Osteocyte (in vitro differentiated cells): ENCODE results near the gene DPP6. TPM values are rescaled to one million over a fixed set of nuclear protein-coding genes. Genes with fewer than 3 reads are reported as not detected.
A peak's percentile ranks its signal among the peaks of the same experiment; 100 is the strongest.
"Not testable (repeated sequence)": the region's sequence is repeated elsewhere in the genome, so short reads cannot be mapped to it uniquely, and the experiment has no call there.

Experiments
- DNase-seq: peaks from one replicate; pipeline ENCODE4 v3.0.0; 2021; ENCODE audit warnings: mixed read lengths; ENCODE audit not compliant: unreplicated experiment; ENCODE audit errors: extremely low spot score
- H3K27ac Mint-ChIP-seq: one replicate; pipeline ENCODE4 v1.8.0; 2021; ENCODE audit warnings: mild to moderate bottlenecking, mixed read lengths; ENCODE audit not compliant: unreplicated experiment
- H3K27me3 Mint-ChIP-seq: one replicate; pipeline ENCODE4 v1.8.0; 2021; ENCODE audit warnings: mixed read lengths; ENCODE audit not compliant: unreplicated experiment
- H3K36me3 Mint-ChIP-seq: one replicate; pipeline ENCODE4 v1.8.0; 2021; ENCODE audit warnings: mixed read lengths; ENCODE audit not compliant: unreplicated experiment
- H3K4me1 Mint-ChIP-seq: one replicate; pipeline ENCODE4 v1.8.0; 2021; ENCODE audit warnings: mixed read lengths; ENCODE audit not compliant: unreplicated experiment
- H3K4me3 Mint-ChIP-seq: one replicate; pipeline ENCODE4 v1.8.0; 2021; ENCODE audit warnings: mild to moderate bottlenecking, moderate library complexity, mixed read lengths; ENCODE audit not compliant: unreplicated experiment
- H3K9me3 Mint-ChIP-seq: one replicate; pipeline ENCODE4 v1.8.0; 2021; ENCODE audit warnings: mixed read lengths; ENCODE audit not compliant: unreplicated experiment
- total RNA-seq: library from RNA; stranded (reverse); gene quantifications from 2 replicates; pipeline ENCODE4 v1.2.1, GENCODE V29; 2021

Gene DPP6
- total RNA-seq, 1 donor from 2014 or later = not detected

GRCh38 chr7:154052530-154053252, 493 bp downstream of the DPP6 start:
- not testable (repeated sequence) for H3K27ac Mint-ChIP-seq, H3K27me3 Mint-ChIP-seq, H3K9me3 Mint-ChIP-seq, H3K4me1 Mint-ChIP-seq, H3K36me3 Mint-ChIP-seq, DNase-seq
- H3K4me3 Mint-ChIP-seq = peak overlapping the region; percentile 22

- DNase-seq, H3K4me3 Mint-ChIP-seq, H3K9me3 Mint-ChIP-seq, H3K27ac Mint-ChIP-seq, H3K36me3 Mint-ChIP-seq, H3K4me1 Mint-ChIP-seq, H3K27me3 Mint-ChIP-seq: not testable (repeated sequence)
Observed at GRCh38 chr7:154053466-154054312, 1.5 kb downstream of the DPP6 start.

- not testable (repeated sequence) for H3K4me1 Mint-ChIP-seq, DNase-seq, H3K27me3 Mint-ChIP-seq, H3K4me3 Mint-ChIP-seq, H3K27ac Mint-ChIP-seq, H3K36me3 Mint-ChIP-seq, H3K9me3 Mint-ChIP-seq
Observed at GRCh38 chr7:154054664-154055063, 2.5 kb downstream of the DPP6 start.

GRCh38 chr7:154055491-154056106, 3.4 kb downstream of the DPP6 start:
- not testable (repeated sequence) for DNase-seq

GRCh38 chr7:154058783-154059182, 6.6 kb downstream of the DPP6 start:
- H3K27ac Mint-ChIP-seq, H3K9me3 Mint-ChIP-seq, H3K4me3 Mint-ChIP-seq, DNase-seq, H3K36me3 Mint-ChIP-seq, H3K27me3 Mint-ChIP-seq, H3K4me1 Mint-ChIP-seq: not testable (repeated sequence)

More at GRCh38 chr7:154055491-154056106, 3.4 kb downstream of the DPP6 start:
- H3K36me3 Mint-ChIP-seq, H3K27me3 Mint-ChIP-seq, H3K9me3 Mint-ChIP-seq, H3K27ac Mint-ChIP-seq, H3K4me1 Mint-ChIP-seq, H3K4me3 Mint-ChIP-seq: not testable (repeated sequence)

- H3K4me1 Mint-ChIP-seq, DNase-seq, H3K9me3 Mint-ChIP-seq, H3K4me3 Mint-ChIP-seq, H3K36me3 Mint-ChIP-seq, H3K27me3 Mint-ChIP-seq, H3K27ac Mint-ChIP-seq: not testable (repeated sequence)
Observed at GRCh38 chr7:154060551-154060950, 8.4 kb downstream of the DPP6 start.

- not testable (repeated sequence) for H3K27ac Mint-ChIP-seq, H3K27me3 Mint-ChIP-seq, H3K36me3 Mint-ChIP-seq, H3K4me1 Mint-ChIP-seq, H3K4me3 Mint-ChIP-seq, DNase-seq
- peaks cover 13% of the 10 kb centered on the region for H3K9me3 Mint-ChIP-seq
Observed at GRCh38 chr7:154071833-154072232, 19.6 kb downstream of the DPP6 start.

GRCh38 chr7:154072395-154073181, 20.4 kb downstream of the DPP6 start:
- not testable (repeated sequence) for H3K27me3 Mint-ChIP-seq, H3K27ac Mint-ChIP-seq, H3K4me1 Mint-ChIP-seq, H3K36me3 Mint-ChIP-seq, H3K4me3 Mint-ChIP-seq
- DNase-seq = peak; percentile 68
- H3K9me3 Mint-ChIP-seq = peaks cover 13% of the 10 kb centered on the region

GRCh38 chr7:154078523-154078922, 26.3 kb downstream of the DPP6 start:
- H3K9me3 Mint-ChIP-seq = peaks cover 13% of the 10 kb centered on the region
- not testable (repeated sequence) for H3K4me3 Mint-ChIP-seq, H3K36me3 Mint-ChIP-seq, H3K27ac Mint-ChIP-seq, DNase-seq, H3K27me3 Mint-ChIP-seq, H3K4me1 Mint-ChIP-seq

- H3K27ac Mint-ChIP-seq, H3K27me3 Mint-ChIP-seq, H3K36me3 Mint-ChIP-seq, H3K4me1 Mint-ChIP-seq, H3K4me3 Mint-ChIP-seq, H3K9me3 Mint-ChIP-seq, DNase-seq: not testable (repeated sequence)
Observed at GRCh38 chr7:154080249-154080648, 28.1 kb downstream of the DPP6 start.

GRCh38 chr7:154087037-154087725, 35.0 kb downstream of the DPP6 start:
- H3K36me3 Mint-ChIP-seq, H3K4me1 Mint-ChIP-seq, H3K4me3 Mint-ChIP-seq, DNase-seq, H3K27ac Mint-ChIP-seq, H3K27me3 Mint-ChIP-seq: not testable (repeated sequence)
- peaks cover 12% of the 10 kb centered on the region for H3K9me3 Mint-ChIP-seq
